A549 (cell line): ENCODE measurements around the gene SIK3. TPM values are rescaled to one million over a fixed set of nuclear protein-coding genes. Genes with fewer than 3 reads are reported as not detected.

Experiments used
- ATAC-seq, 2 experiments: fragments of 200-7000 bp in 1 of 2; fragments of >200 bp in 1 of 2; cut with Nextera tagmentation in 1 of 2; cut with Tn5 transposase in 1 of 2; 3 replicates each; pipeline versions ENCODE4 v1.8.0 to v1.9.1; 2018 to 2020; ENCODE audit warnings: mild to moderate bottlenecking in 1 of 2, moderate library complexity in 1 of 2
- CTCF ChIA-PET: fragments of 300-600 bp; sonication (Branson Sonifier 250); formaldehyde crosslinking; extraction: SDS; loops from one replicate; lab custom pipeline; 2021; ENCODE audit warnings: antibody characterized with exemption, inconsistent platforms; lab: Yijun Ruan, JAX
- POLR2A ChIA-PET: fragments of 350-600 bp; formaldehyde crosslinking; extraction: SDS; loops from one replicate; lab custom pipeline; 2021; ENCODE audit warnings: antibody characterized with exemption, inconsistent platforms; lab: Yijun Ruan, JAX
- DNase-seq, 2 experiments: peaks; one replicate each; pipeline versions ENCODE4 v3.0.0 to v3.0.0-alpha.2; 2011 to 2016; ENCODE audit warnings: low read depth in 1 of 2, low spot score in 1 of 2
- FAIRE-seq: peaks from 2 replicates; lab custom pipeline; 2011; peaks lifted over from hg19 to GRCh38; lab: Jason Lieb, UNC
- H3K27ac ChIP-seq, 2 experiments: fragments of >200 bp; sonication (Bioruptor Twin); formaldehyde crosslinking; 3 replicates each; pipeline ENCODE4 v1.5.1; 2016 to 2017
- H3K4me1 ChIP-seq: fragments of >200 bp; sonication (Bioruptor Twin); formaldehyde crosslinking; 3 replicates; pipeline ENCODE4 v1.6.1; 2016
- H3K4me2 ChIP-seq: fragments of >200 bp; sonication (Bioruptor Twin); formaldehyde crosslinking; 3 replicates; pipeline ENCODE4 v1.6.1; 2016
- H3K4me3 ChIP-seq: fragments of >200 bp; sonication (Bioruptor Twin); formaldehyde crosslinking; 3 replicates; pipeline ENCODE4 v1.5.1; 2016
- H3K9me3 ChIP-seq: fragments of >200 bp; sonication (Bioruptor Twin); formaldehyde crosslinking; 3 replicates; pipeline ENCODE4 v1.6.1; 2016
- BHLHE40 ChIP-seq: IDR thresholded peaks from 2 replicates; pipeline ENCODE4 v1.6.1; 2012; ENCODE audit warnings: low read depth, low read length, inconsistent platforms
- CEBPB ChIP-seq, 2 experiments: fragments of >200 bp in 1 of 2; sonication (Bioruptor Twin) in 1 of 2; formaldehyde crosslinking in 1 of 2; IDR thresholded peaks; 2 replicates each; pipeline ENCODE4 v1.6.1; 2012 to 2016
- ELK1 ChIP-seq: fragments of 150-350 bp; IDR thresholded peaks from 2 replicates; pipeline ENCODE4 v1.6.1; 2014; ENCODE audit warnings: low read depth, mild to moderate bottlenecking, low read length
- ESRRA ChIP-seq: fragments of 150-350 bp; IDR thresholded peaks from 2 replicates; pipeline ENCODE4 v1.6.1; 2014; ENCODE audit warnings: mild to moderate bottlenecking, low read length, borderline replicate concordance
- FOSL2 ChIP-seq, 2 experiments: fragments of 450-650 bp in 1 of 2; fragments of >200 bp in 1 of 2; sonication (Bioruptor Twin) in 1 of 2; formaldehyde crosslinking; IDR thresholded peaks; 2 replicates each; pipeline versions ENCODE4 v1.5.0 to v1.6.1; 2016 to 2020; ENCODE audit warnings: mild to moderate bottlenecking in 1 of 2, moderate library complexity in 1 of 2
- FOXS1 ChIP-seq: fragments of 250-450 bp; sonication (Bioruptor Pico); IDR thresholded peaks from 2 replicates; pipeline ENCODE4 v1.5.0; 2020; ENCODE audit warnings: mild to moderate bottlenecking, moderate library complexity
- GATA3 ChIP-seq: IDR thresholded peaks from 2 replicates; pipeline ENCODE4 v1.6.1; 2012; ENCODE audit warnings: borderline replicate concordance
- HOXB13 ChIP-seq: fragments of 250-450 bp; sonication (Bioruptor Pico); IDR thresholded peaks from 2 replicates; pipeline ENCODE4 v1.5.0; 2020; ENCODE audit warnings: low read depth, mild to moderate bottlenecking, moderate library complexity
- MAFK ChIP-seq: fragments of 450-650 bp; IDR thresholded peaks from 2 replicates; pipeline ENCODE4 v1.6.1; 2014; ENCODE audit not compliant: partially characterized antibody
- MYC ChIP-seq: IDR thresholded peaks from 2 replicates; pipeline ENCODE4 v1.6.1; 2012; ENCODE audit warnings: mild to moderate bottlenecking, inconsistent platforms, low read length, improper control_type of control experiment, borderline replicate concordance
- PHF8 ChIP-seq: fragments of 200-600 bp; sonication (generic); IDR thresholded peaks from 2 replicates; pipeline ENCODE4 v1.6.1; 2016; ENCODE audit warnings: low read depth, mild to moderate bottlenecking, antibody characterized with exemption, moderate library complexity, borderline replicate concordance
- RAD21 ChIP-seq, 2 experiments: fragments of >200 bp in 1 of 2; sonication (Bioruptor Twin) in 1 of 2; formaldehyde crosslinking in 1 of 2; IDR thresholded peaks in 1 of 2; conservative IDR thresholded peaks in 1 of 2; 2 replicates in 1 of 2; 3 replicates in 1 of 2; pipeline ENCODE4 v1.6.1; 2012 to 2018; ENCODE audit warnings: inconsistent platforms in 1 of 2
- REST ChIP-seq: fragments of 200-600 bp; sonication (generic); IDR thresholded peaks from 2 replicates; pipeline ENCODE4 v1.6.1; 2016; ENCODE audit warnings: antibody characterized with exemption, mild to moderate bottlenecking, moderate library complexity
- ZC3H11A ChIP-seq: fragments of 450-650 bp; IDR thresholded peaks from 2 replicates; pipeline ENCODE4 v1.6.1; 2014; ENCODE audit warnings: antibody characterized with exemption, mild to moderate bottlenecking
- ZFP36 ChIP-seq: fragments of 450-650 bp; IDR thresholded peaks from 2 replicates; pipeline ENCODE4 v1.6.1; 2014; ENCODE audit warnings: borderline replicate concordance; ENCODE audit not compliant: partially characterized antibody
- ZNF302 ChIP-seq: fragments of 250-450 bp; sonication (Bioruptor Pico); IDR thresholded peaks from 2 replicates; pipeline ENCODE4 v1.9.0; 2021; ENCODE audit warnings: inconsistent platforms, mild to moderate bottlenecking, moderate library complexity
- WGBS: methylation state at CpG from one replicate; pipeline ENCODE4 v1.1.6; 2017; ENCODE audit errors: missing lambda C conversion rate; 5-methylcytosine and 5-hydroxymethylcytosine counted together
- polyA plus RNA-seq, 4 experiments: library from polyadenylated mRNA; depleted of rRNA in 3 of 4; stranded (reverse); fragments of >200 nt; fragmentation: RNase III in 1 of 4; extraction: RNeasy Plus Mini Kit Qiagen cat#74134 plus additional on column Dnase treatment in 1 of 4; gene quantifications; 2 replicates in 3 of 4; 3 replicates in 1 of 4; pipeline ENCODE4 v1.2.3, GENCODE V29; 2011 to 2017
- TF ChIP-seq, protein P1 (sequence below): fragments of >200 bp; sonication (Bioruptor Twin); formaldehyde crosslinking; IDR thresholded peaks from 3 replicates; pipeline ENCODE4 v1.5.1; 2016
- TF ChIP-seq, protein P2 (sequence below): IDR thresholded peaks from 2 replicates; pipeline ENCODE4 v1.6.1; 2012; ENCODE audit warnings: low read depth, borderline replicate concordance

Gene SIK3
- polyA plus RNA-seq, 2 of the 4 experiments (the other 2 are of a cell fraction) = 8.2 to 9.0 TPM

GRCh38 chr11:117097389-117098268 lies 599 bp downstream of the SIK3 start:
- TF ChIP-seq REST (no peak), HOXB13 (CRISPR knock-in tag) (no peak), RAD21 (conservative IDR thresholded peaks at IDR 0.05 in 1 of 2, IDR thresholded peaks at IDR 0.05 in 1 of 2) (no peak), ZNF302 (CRISPR knock-in tag) (no peak), ZC3H11A (no peak), PHF8 (no peak), FOSL2 (IDR thresholded peaks at IDR 0.05) (no peak), FOSL2 (CRISPR knock-in tag; IDR thresholded peaks at IDR 0.05) (no peak), ELK1 (no peak), GATA3 (no peak), MYC (no peak), BHLHE40 (no peak), FOXS1 (no peak), ESRRA (no peak), CEBPB (IDR thresholded peaks at IDR 0.05) (no peak), MAFK (no peak), ZFP36 (no peak)
- TF ChIP-seq, protein P1, sequence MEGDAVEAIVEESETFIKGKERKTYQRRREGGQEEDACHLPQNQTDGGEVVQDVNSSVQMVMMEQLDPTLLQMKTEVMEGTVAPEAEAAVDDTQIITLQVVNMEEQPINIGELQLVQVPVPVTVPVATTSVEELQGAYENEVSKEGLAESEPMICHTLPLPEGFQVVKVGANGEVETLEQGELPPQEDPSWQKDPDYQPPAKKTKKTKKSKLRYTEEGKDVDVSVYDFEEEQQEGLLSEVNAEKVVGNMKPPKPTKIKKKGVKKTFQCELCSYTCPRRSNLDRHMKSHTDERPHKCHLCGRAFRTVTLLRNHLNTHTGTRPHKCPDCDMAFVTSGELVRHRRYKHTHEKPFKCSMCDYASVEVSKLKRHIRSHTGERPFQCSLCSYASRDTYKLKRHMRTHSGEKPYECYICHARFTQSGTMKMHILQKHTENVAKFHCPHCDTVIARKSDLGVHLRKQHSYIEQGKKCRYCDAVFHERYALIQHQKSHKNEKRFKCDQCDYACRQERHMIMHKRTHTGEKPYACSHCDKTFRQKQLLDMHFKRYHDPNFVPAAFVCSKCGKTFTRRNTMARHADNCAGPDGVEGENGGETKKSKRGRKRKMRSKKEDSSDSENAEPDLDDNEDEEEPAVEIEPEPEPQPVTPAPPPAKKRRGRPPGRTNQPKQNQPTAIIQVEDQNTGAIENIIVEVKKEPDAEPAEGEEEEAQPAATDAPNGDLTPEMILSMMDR = no peak
- TF ChIP-seq, protein P2, sequence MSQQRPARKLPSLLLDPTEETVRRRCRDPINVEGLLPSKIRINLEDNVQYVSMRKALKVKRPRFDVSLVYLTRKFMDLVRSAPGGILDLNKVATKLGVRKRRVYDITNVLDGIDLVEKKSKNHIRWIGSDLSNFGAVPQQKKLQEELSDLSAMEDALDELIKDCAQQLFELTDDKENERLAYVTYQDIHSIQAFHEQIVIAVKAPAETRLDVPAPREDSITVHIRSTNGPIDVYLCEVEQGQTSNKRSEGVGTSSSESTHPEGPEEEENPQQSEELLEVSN = no peak
- peaks cover 50% of the 10 kb centered on the region for H3K4me1 ChIP-seq
- peak overlapping the region; percentile 83 for H3K4me2 ChIP-seq
- ATAC-seq (peak; percentile 48 to 49; a peak in 5 of 6 replicates), DNase-seq (peak in 1 of 2 experiments; percentile 27), FAIRE-seq (no peak)
- ChIA-PET CTCF (interaction anchor here (1.3 to 3.8 kb wide), 3 partner anchors 8 to 218 kb away, joined by 4 to 19 read pairs (median 8); no protein-coding TSS in a partner anchor), POLR2A (interaction anchor here (0.9 to 1.5 kb wide), 4 partner anchors 24 to 310 kb away, joined by 3 to 5 read pairs (median 4); partner anchors contain the start of genes PAFAH1B2 and ZPR1)
- H3K9me3 ChIP-seq = no peaks in the 10 kb centered on the region
- H3K27ac ChIP-seq = peak overlapping the region; percentile 99
- peak overlapping the region; percentile 95 for H3K4me3 ChIP-seq
- 2% methylated on average over 15 of the region's 65 CpGs for whole genome bisulfite sequencing
